Measurements from ENCODE around the gene PORCN.
A peak's percentile ranks its signal among the peaks of the same experiment; 100 is the strongest.

Gene PORCN

GRCh38 chrX:48508400-48509244 is at the start of gene PORCN:
PORCN (plus strand) TSS chrX:48508992; CDS start chrX:48509821, 829 bp downstream.
- DNase-seq (ENCODE audit: low read depth in 1 of 2, low spot score in 1 of 2): peak; percentile 85 to 88
- TF ChIP-seq JUND (IDR thresholded peaks at IDR 0.05; ENCODE audit: low read depth): no peak
- in situ Hi-C loops (cut with HindIII; ENCODE audit: low pct_unique_long_range_greater_than_20kb, low sequenced_read_pairs): no loop called here

GRCh38 chrX:48459483-48459882 is 49.3 kb upstream of the PORCN start:
- in situ Hi-C loops (cut with HindIII; ENCODE audit: low pct_unique_long_range_greater_than_20kb, low sequenced_read_pairs): no loop called here
- no peak for TF ChIP-seq JUND (IDR thresholded peaks at IDR 0.05; ENCODE audit: low read depth)
- no peak for DNase-seq (ENCODE audit: low read depth in 1 of 2, low spot score in 1 of 2)

DNA sequence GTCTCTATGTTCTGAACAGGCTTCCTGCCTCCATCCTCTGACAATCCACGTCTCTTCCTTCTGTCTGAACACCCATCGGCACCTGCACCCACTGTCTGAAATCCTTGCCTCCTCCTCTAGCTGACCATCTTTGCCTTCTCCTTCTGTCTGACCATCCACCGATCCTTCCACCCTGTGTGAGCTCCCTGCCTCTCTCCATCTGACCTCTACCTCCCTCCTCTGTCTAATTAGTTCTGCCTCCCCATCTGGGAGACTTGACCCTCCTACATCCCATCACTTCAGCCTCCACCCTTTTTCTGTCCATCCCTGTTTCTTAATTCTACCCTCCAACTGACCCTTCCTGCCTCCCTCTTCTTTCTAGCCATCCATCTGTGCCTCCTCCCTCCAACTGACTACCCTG is 48.8 kb upstream of the PORCN start:
- in situ Hi-C loops (cut with HindIII; ENCODE audit: low pct_unique_long_range_greater_than_20kb, low sequenced_read_pairs): no loop called here
- DNase-seq (ENCODE audit: low read depth in 1 of 2, low spot score in 1 of 2): no peak

GRCh38 chrX:48460606-48461005 is 48.2 kb upstream of the PORCN start:
- TF ChIP-seq JUND (IDR thresholded peaks at IDR 0.05; ENCODE audit: low read depth): no peak
- no peak for DNase-seq (ENCODE audit: low read depth in 1 of 2, low spot score in 1 of 2)
- in situ Hi-C loops (cut with HindIII; ENCODE audit: low pct_unique_long_range_greater_than_20kb, low sequenced_read_pairs): no loop called here

More for the DNA sequence above, 48.8 kb upstream of the PORCN start:
- no peak for TF ChIP-seq JUND (IDR thresholded peaks at IDR 0.05; ENCODE audit: low read depth)

- no peak for DNase-seq (ENCODE audit: low read depth in 1 of 2, low spot score in 1 of 2)
- in situ Hi-C loops (cut with HindIII; ENCODE audit: low pct_unique_long_range_greater_than_20kb, low sequenced_read_pairs): no loop called here
- no peak for TF ChIP-seq JUND (IDR thresholded peaks at IDR 0.05; ENCODE audit: low read depth)
Measured at GRCh38 chrX:48461830-48462229, 47.0 kb upstream of the PORCN start.

DNA sequence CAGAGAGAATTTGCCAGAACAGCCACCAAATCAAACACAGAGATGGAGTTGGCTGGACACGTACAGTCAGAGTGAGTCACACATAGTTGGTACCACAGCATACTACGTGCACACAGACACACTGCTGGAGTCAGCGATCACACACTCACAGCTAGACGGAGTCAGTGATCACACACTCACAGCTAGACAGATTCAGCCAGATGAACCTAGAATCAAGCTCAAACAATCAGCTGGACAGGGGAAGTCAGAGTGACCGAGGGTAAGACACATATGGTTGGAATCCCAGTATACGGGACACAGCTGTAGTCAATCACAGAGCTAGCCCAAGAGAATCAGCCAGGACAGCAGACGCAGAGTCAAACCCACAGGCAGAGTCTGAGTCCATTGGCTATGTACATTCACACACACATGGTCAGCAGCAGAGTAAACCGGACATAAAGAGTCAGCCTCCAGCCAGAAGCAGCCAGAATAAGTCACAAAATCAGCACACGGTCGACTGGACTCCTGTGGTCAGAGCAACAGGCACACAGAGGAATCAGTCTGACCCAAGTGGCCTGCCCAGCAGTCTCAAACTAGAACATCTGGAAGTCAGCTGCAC is 43.4 kb upstream of the PORCN start:
- in situ Hi-C loops (cut with HindIII; ENCODE audit: low pct_unique_long_range_greater_than_20kb, low sequenced_read_pairs): no loop called here
- no peak for DNase-seq (ENCODE audit: low read depth in 1 of 2, low spot score in 1 of 2)
- no peak for TF ChIP-seq JUND (IDR thresholded peaks at IDR 0.05; ENCODE audit: low read depth)

GRCh38 chrX:48466696-48467095 is 42.1 kb upstream of the PORCN start:
- no peak for TF ChIP-seq JUND (IDR thresholded peaks at IDR 0.05; ENCODE audit: low read depth)
- in situ Hi-C loops (cut with HindIII; ENCODE audit: low pct_unique_long_range_greater_than_20kb, low sequenced_read_pairs): no loop called here
- DNase-seq (ENCODE audit: low read depth in 1 of 2, low spot score in 1 of 2): no peak

DNA sequence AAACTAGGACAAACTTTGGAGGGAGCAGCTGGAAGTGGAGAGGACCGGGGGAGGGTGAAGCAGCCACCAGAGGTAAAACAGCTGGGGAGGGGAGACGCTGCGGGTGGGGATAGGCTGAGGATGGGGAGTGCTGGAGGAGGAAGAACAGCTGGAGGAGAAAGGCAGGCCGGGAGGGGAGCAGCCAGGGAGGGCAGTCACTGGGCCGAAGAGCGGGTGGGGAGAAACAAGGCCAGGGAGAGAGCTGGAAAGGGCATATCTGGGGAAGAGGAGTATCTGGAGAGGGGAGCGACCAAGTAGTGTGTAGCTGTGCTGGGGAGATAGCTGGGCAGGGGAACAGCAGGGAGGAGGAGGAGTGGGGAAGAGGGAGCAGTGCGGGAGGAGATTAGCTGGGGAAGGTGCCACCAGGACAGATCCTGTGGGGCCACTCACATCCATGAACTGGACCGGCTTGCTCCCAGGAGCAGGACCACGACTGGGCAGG is 41.5 kb upstream of the PORCN start:
- no peak for TF ChIP-seq JUND (IDR thresholded peaks at IDR 0.05; ENCODE audit: low read depth)
- in situ Hi-C loops (cut with HindIII; ENCODE audit: low pct_unique_long_range_greater_than_20kb, low sequenced_read_pairs): no loop called here
- no peak for DNase-seq (ENCODE audit: low read depth in 1 of 2, low spot score in 1 of 2)

DNA sequence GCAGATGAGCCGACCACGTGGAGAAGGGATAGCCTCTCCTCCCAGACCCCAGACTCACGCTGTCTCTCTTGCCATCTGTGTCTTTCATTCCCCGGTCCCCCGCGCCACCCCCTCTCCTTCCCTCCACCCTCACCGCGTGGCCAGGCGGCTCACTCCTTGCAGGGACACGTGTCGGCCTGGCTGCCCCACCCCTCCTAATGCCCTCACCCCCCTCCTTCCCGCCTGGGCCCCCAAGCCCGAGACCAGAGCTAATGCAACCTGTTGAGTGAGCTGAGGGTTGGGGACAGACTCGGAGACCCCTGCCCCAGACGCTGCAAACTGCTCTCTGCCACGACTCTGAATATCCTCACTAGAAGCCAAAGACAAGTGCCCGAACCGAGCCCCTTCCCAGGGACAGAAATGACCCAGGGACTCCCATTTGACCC is 40.5 kb upstream of the PORCN start:
- in situ Hi-C loops (cut with HindIII; ENCODE audit: low pct_unique_long_range_greater_than_20kb, low sequenced_read_pairs): no loop called here
- DNase-seq (ENCODE audit: low read depth in 1 of 2, low spot score in 1 of 2): no peak
- no peak for TF ChIP-seq JUND (IDR thresholded peaks at IDR 0.05; ENCODE audit: low read depth)

DNA sequence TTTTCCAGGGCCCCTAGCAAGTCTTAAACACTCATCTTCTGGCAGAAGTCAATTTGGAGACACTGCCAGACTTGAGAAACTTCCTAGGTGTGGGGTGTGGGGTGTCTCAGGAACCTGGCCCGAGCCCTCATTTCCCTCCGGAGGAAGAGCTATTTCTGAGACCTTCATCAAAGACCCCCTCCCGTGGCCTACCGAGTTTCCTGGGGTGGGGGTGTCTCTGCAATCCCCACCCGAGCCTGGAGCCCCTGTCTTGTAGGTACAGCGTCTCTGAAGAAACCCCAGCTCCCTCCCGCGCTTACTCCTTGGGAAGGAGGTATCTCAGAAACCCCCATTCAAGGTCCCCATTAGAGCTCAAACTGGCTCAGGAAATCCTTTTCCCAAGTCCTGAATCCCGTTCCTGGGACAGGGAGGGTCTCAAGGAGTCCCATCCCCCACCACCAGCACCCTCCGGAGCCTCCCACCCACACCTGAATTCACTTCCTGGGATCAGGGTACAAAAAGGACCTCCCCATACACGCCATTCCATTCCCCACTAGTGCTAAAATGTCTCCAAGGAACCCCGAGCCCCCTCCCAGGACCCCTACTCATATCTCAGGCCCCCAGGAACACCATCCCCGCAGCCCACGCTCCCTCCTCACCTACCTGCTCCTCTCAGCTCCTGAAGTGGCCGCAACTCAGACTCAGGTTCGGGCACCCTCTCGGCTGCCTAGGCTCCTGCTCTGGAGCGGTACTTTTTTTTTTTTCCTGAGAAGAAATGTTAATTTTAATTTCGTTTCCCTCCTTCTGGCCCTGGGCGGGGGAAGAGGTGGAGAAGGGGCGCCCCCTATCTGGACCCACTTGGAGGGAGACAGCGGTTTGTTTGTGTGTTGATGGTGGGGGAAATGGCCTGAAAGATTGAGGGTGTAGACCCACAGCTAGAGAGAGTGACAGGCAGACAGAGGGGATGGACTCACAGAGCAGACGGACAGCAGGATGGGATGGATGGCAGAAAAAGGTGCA is 39.8 kb upstream of the PORCN start:
- in situ Hi-C loops (cut with HindIII; ENCODE audit: low pct_unique_long_range_greater_than_20kb, low sequenced_read_pairs): no loop called here
- no peak for DNase-seq (ENCODE audit: low read depth in 1 of 2, low spot score in 1 of 2)
- TF ChIP-seq JUND (IDR thresholded peaks at IDR 0.05; ENCODE audit: low read depth): no peak

DNA sequence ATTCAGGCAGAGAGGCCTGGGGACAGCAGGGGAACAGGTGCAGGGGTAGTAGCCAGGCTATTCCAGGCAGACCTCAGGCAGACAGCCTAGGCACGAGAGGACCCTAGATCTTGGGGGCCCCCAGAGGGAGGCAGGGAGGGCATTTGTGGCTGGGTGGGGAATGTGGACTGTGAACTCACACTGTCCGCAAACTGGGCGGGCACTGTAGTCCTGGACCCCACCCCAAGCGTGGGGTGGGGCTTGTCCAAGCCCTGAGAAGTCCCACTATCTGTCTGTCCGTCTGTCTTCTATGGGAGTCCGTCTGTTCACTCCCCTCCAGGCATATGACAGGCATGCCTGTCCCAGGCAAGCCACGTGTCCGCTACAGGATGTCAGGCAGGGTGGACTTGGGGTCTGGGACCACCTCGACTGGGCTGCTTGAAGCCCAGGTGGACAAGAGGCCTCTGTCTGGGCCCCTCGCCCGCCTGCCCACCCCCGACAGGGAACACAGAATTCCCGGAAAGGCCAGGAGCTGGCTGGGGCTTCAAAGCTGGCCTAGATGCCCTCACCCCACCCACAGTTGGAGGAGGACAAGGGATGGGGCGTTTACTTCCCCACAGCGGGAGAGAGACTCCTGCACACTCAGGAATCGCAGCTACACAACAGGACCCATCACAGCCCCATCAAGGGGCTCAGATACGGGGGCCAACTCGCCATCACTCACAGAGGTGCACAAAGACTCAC is 38.5 kb upstream of the PORCN start, which contains the start of gene SLC38A5:
SLC38A5 (minus strand) TSS at position 151 of the 723 bp plus-strand sequence. CDS start 2,336 bp downstream, outside the sequence.
- DNase-seq (ENCODE audit: low read depth in 1 of 2, low spot score in 1 of 2): no peak
- no peak for TF ChIP-seq JUND (IDR thresholded peaks at IDR 0.05; ENCODE audit: low read depth)
- in situ Hi-C loops (cut with HindIII; ENCODE audit: low pct_unique_long_range_greater_than_20kb, low sequenced_read_pairs): no loop called here

DNA sequence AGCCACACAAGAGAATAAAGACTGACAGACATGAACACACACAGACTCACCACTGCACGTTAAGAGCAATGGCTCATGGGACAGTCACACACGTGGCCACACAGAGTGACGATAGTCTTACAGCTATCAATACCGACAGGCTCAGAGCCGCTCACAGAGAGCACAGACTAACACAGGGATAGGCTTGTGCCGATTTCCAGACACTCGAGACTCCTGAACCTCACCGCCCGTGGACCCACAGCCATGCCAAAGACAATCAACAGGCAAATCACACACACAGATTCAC is 38.0 kb upstream of the PORCN start:
- no peak for DNase-seq (ENCODE audit: low read depth in 1 of 2, low spot score in 1 of 2)
- no peak for TF ChIP-seq JUND (IDR thresholded peaks at IDR 0.05; ENCODE audit: low read depth)
- in situ Hi-C loops (cut with HindIII; ENCODE audit: low pct_unique_long_range_greater_than_20kb, low sequenced_read_pairs): no loop called here
